HEK293 (cell line): ENCODE measurements around the gene TTLL11.

Source experiments
- CTCF ChIA-PET: fragments of 350-600 bp; formaldehyde crosslinking; extraction: SDS; loops from one replicate; lab custom pipeline; 2021; ENCODE audit warnings: antibody characterized with exemption; lab: Yijun Ruan, JAX
- POLR2A ChIA-PET: fragments of 300-600 bp; formaldehyde crosslinking; extraction: SDS; loops from one replicate; lab custom pipeline; 2020; ENCODE audit warnings: antibody characterized with exemption, inconsistent platforms; lab: Yijun Ruan, JAX
- H3K27ac ChIP-seq: fragments of 200-500 bp; sonication (Bioruptor generic); 2 replicates; pipeline ENCODE4 v1.5.1; 2014; ENCODE audit warnings: low read depth, low read length, control low read depth, inconsistent platforms; ENCODE audit errors: extremely low read depth
- H3K36me3 ChIP-seq, 2 experiments: fragments of 200-500 bp in 1 of 2; sonication (Bioruptor generic) in 1 of 2; 1 replicate in 1 of 2; 2 replicates in 1 of 2; pipeline ENCODE4 v1.5.1; 2014 to 2017; ENCODE audit warnings: inconsistent platforms in 2 of 2, low read length in 2 of 2; ENCODE audit not compliant: control insufficient read depth in 2 of 2, insufficient read depth in 1 of 2
- H3K4me1 ChIP-seq: fragments of 200-500 bp; sonication (Bioruptor generic); 2 replicates; pipeline ENCODE4 v1.5.1; 2014; ENCODE audit warnings: mild to moderate bottlenecking, low read length, inconsistent platforms; ENCODE audit not compliant: control insufficient read depth, insufficient read depth
- H3K4me3 ChIP-seq: 2 replicates; pipeline ENCODE4 v1.5.1; 2011; ENCODE audit warnings: low read depth, mild to moderate bottlenecking, control low read depth, low read length, moderate library complexity
- H3K9me3 ChIP-seq: fragments of 200-500 bp; sonication (Bioruptor generic); 2 replicates; pipeline ENCODE4 v1.5.1; 2014; ENCODE audit warnings: low read depth, low read length, inconsistent platforms; ENCODE audit not compliant: control insufficient read depth, insufficient read depth
- GLIS1 ChIP-seq: fragments of 450-650 bp; formaldehyde crosslinking; IDR thresholded peaks from 2 replicates; pipeline ENCODE4 v1.5.1; 2016; ENCODE audit warnings: missing biosample characterization, missing genetic modification characterization
- HOXD13 ChIP-seq: sonication (generic); formaldehyde crosslinking; IDR thresholded peaks from 2 replicates; pipeline ENCODE4 v1.8.0; 2022; ENCODE audit warnings: missing genetic modification reagents, borderline replicate concordance
- KLF7 ChIP-seq: fragments of 450-650 bp; formaldehyde crosslinking; IDR thresholded peaks from 2 replicates; pipeline ENCODE4 v1.5.1; 2016; ENCODE audit warnings: missing biosample characterization, missing genetic modification characterization, borderline replicate concordance
- KLF8 ChIP-seq: fragments of 450-650 bp; formaldehyde crosslinking; IDR thresholded peaks from 2 replicates; pipeline ENCODE4 v1.5.1; 2016; ENCODE audit warnings: missing biosample characterization, missing genetic modification characterization
- KLF9 ChIP-seq: fragments of 450-650 bp; formaldehyde crosslinking; IDR thresholded peaks from 2 replicates; pipeline ENCODE4 v1.5.1; 2016; ENCODE audit warnings: missing biosample characterization, missing genetic modification characterization, low read depth
- MEIS1 ChIP-seq: sonication (generic); formaldehyde crosslinking; IDR thresholded peaks from 2 replicates; pipeline ENCODE4 v1.8.1; 2022; ENCODE audit warnings: missing genetic modification reagents, mild to moderate bottlenecking, borderline replicate concordance
- OVOL3 ChIP-seq: fragments of 450-650 bp; formaldehyde crosslinking; IDR thresholded peaks from 2 replicates; pipeline ENCODE4 v1.5.1; 2016; ENCODE audit warnings: missing biosample characterization, missing genetic modification characterization
- ZFP41 ChIP-seq: fragments of 450-650 bp; formaldehyde crosslinking; IDR thresholded peaks from 2 replicates; pipeline ENCODE4 v1.5.1; 2016; ENCODE audit warnings: missing biosample characterization, missing genetic modification characterization, borderline replicate concordance
- ZNF112 ChIP-seq: fragments of 450-650 bp; formaldehyde crosslinking; IDR thresholded peaks from 2 replicates; pipeline ENCODE4 v1.5.0; 2017; ENCODE audit warnings: missing biosample characterization, missing genetic modification characterization
- ZNF157 ChIP-seq: fragments of 450-650 bp; formaldehyde crosslinking; IDR thresholded peaks from 2 replicates; pipeline ENCODE4 v1.5.1; 2016; ENCODE audit warnings: missing biosample characterization, missing genetic modification characterization
- ZNF175 ChIP-seq: fragments of 450-650 bp; formaldehyde crosslinking; IDR thresholded peaks from 2 replicates; pipeline ENCODE4 v1.5.1; 2016; ENCODE audit warnings: missing biosample characterization, missing genetic modification characterization
- ZNF2 ChIP-seq: fragments of 450-650 bp; formaldehyde crosslinking; IDR thresholded peaks from 2 replicates; pipeline ENCODE4 v1.5.1; 2016; ENCODE audit warnings: missing biosample characterization, missing genetic modification characterization
- ZNF292 ChIP-seq: fragments of 450-650 bp; formaldehyde crosslinking; IDR thresholded peaks from 2 replicates; pipeline ENCODE4 v1.5.1; 2016; ENCODE audit warnings: low read depth, missing biosample characterization, missing genetic modification characterization, borderline replicate concordance
- ZNF433 ChIP-seq: fragments of 450-650 bp; formaldehyde crosslinking; IDR thresholded peaks from 2 replicates; pipeline ENCODE4 v1.5.1; 2016; ENCODE audit warnings: missing biosample characterization, missing genetic modification characterization, low read depth
- ZNF449 ChIP-seq: fragments of 450-650 bp; formaldehyde crosslinking; IDR thresholded peaks from 2 replicates; pipeline ENCODE4 v1.5.1; 2017; ENCODE audit warnings: missing biosample characterization, mild to moderate bottlenecking, missing genetic modification characterization, moderate library complexity
- ZNF677 ChIP-seq: fragments of 450-650 bp; IDR thresholded peaks from 2 replicates; pipeline ENCODE4 v1.5.0; 2018; ENCODE audit warnings: missing biosample characterization, mild to moderate bottlenecking, missing genetic modification characterization, moderate library complexity
- ZNF768 ChIP-seq: fragments of 450-650 bp; formaldehyde crosslinking; IDR thresholded peaks from 2 replicates; pipeline ENCODE4 v1.5.1; 2018; ENCODE audit warnings: missing biosample characterization, mild to moderate bottlenecking, missing genetic modification characterization
- ZNF843 ChIP-seq: fragments of 450-650 bp; formaldehyde crosslinking; IDR thresholded peaks from 2 replicates; pipeline ENCODE4 v1.5.1; 2016; ENCODE audit warnings: missing biosample characterization, missing genetic modification characterization
- TF ChIP-seq, protein P1 (sequence below): fragments of 450-650 bp; formaldehyde crosslinking; IDR thresholded peaks from 2 replicates; pipeline ENCODE4 v1.5.1; 2016; ENCODE audit warnings: missing biosample characterization, missing genetic modification characterization
- TF ChIP-seq, protein P2 (sequence below): fragments of 450-650 bp; formaldehyde crosslinking; IDR thresholded peaks from 2 replicates; pipeline ENCODE4 v1.5.1; 2016; ENCODE audit warnings: missing biosample characterization, missing genetic modification characterization
- TF ChIP-seq, protein P3 (sequence below): fragments of 450-650 bp; formaldehyde crosslinking; IDR thresholded peaks from 2 replicates; pipeline ENCODE4; 2016; ENCODE audit warnings: missing biosample characterization, missing genetic modification characterization
- TF ChIP-seq, protein P4 (sequence below): fragments of 450-650 bp; formaldehyde crosslinking; IDR thresholded peaks from 2 replicates; pipeline ENCODE4 v1.5.1; 2016; ENCODE audit warnings: missing biosample characterization, missing genetic modification characterization

The TTLL11 gene

GRCh38 chr9:122015170-122015821 is 77.8 kb downstream of the TTLL11 start (continued):
- TF ChIP-seq ZNF768 (tag by site-specific recombination) (no peak), GLIS1 (tag by site-specific recombination) (no peak), KLF9 (tag by site-specific recombination) (no peak)
- TF ChIP-seq, protein P1, sequence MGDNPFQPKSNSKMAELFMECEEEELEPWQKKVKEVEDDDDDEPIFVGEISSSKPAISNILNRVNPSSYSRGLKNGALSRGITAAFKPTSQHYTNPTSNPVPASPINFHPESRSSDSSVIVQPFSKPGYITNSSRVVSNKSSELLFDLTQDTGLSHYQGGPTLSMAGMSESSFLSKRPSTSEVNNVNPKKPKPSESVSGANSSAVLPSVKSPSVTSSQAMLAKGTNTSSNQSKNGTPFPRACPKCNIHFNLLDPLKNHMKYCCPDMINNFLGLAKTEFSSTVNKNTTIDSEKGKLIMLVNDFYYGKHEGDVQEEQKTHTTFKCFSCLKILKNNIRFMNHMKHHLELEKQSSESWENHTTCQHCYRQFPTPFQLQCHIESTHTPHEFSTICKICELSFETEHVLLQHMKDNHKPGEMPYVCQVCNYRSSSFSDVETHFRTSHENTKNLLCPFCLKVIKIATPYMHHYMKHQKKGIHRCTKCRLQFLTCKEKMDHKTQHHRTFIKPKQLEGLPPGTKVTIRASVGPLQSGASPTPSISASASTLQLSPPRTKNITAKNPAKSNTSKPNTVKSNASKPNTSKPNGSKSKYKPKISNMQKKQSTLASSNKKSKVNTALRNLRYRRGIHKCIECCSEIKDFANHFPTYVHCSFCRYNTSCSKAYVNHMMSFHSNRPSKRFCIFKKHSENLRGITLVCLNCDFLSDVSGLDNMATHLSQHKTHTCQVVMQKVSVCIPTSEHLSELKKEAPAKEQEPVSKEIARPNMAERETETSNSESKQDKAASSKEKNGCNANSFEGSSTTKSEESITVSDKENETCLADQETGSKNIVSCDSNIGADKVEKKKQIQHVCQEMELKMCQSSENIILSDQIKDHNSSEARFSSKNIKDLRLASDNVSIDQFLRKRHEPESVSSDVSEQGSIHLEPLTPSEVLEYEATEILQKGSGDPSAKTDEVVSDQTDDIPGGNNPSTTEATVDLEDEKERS = no peak

- TF ChIP-seq OVOL3 (tag by site-specific recombination) (no peak), KLF8 (tag by site-specific recombination) (no peak), HOXD13 (CRISPR knock-in tag) (no peak), KLF7 (no peak), ZNF449 (tag by site-specific recombination) (no peak), ZNF112 (tag by site-specific recombination) (no peak), ZFP41 (tag by site-specific recombination) (no peak)
- Histone ChIP-seq H3K27ac (no peak overlapping the region), H3K36me3 (no peaks in the 10 kb centered on the region), H3K4me1 (no peaks in the 10 kb centered on the region), H3K4me3 (no peak overlapping the region), H3K9me3 (no peaks in the 10 kb centered on the region)
- CTCF ChIA-PET = interaction anchor here (0.6 to 1.5 kb wide), 3 partner anchors 88 to 372 kb away, joined by 3 to 6 read pairs (median 3); no protein-coding TSS in a partner anchor
- POLR2A ChIA-PET = no interaction called here
Measured at GRCh38 chr9:122011818-122012498, 81.2 kb downstream of the TTLL11 start.

DNA sequence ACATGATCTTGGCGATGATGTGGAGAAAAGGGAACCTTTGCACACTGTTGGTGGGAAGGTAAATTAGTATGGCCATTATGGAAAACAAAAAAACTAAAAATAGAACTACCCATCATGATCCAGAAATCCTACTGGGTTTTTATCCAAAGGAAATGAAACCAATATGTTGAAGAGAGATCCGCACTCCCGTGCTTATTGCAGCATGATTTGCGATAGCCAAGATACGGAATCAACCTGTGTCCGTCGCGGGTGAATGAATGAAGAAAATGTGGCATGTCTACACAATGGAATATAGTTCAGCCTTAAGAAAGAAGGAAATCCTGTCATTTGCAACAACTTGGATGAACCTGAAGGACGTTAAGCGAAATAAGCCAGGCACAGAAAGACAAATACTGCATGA is 84.5 kb downstream of the TTLL11 start:
- CTCF ChIA-PET = interaction anchor here (0.8 to 1.5 kb wide), 4 partner anchors 9 to 25 kb away, joined by 3 to 4 read pairs (median 3); no protein-coding TSS in a partner anchor
- no peaks in the 10 kb centered on the region for H3K9me3 ChIP-seq
- no peak overlapping the region for H3K4me3 ChIP-seq
- H3K4me1 ChIP-seq = no peaks in the 10 kb centered on the region
- POLR2A ChIA-PET = no interaction called here
- no peak overlapping the region for H3K27ac ChIP-seq
- H3K36me3 ChIP-seq = no peaks in the 10 kb centered on the region
- TF ChIP-seq ZNF677 (tag by site-specific recombination) (no peak), ZNF292 (tag by site-specific recombination) (no peak), MEIS1 (CRISPR knock-in tag) (no peak), ZNF175 (tag by site-specific recombination) (no peak), ZNF843 (tag by site-specific recombination) (no peak), ZNF433 (tag by site-specific recombination) (no peak), ZNF157 (tag by site-specific recombination) (no peak), ZNF2 (tag by site-specific recombination) (no peak)
- TF ChIP-seq, protein P2, sequence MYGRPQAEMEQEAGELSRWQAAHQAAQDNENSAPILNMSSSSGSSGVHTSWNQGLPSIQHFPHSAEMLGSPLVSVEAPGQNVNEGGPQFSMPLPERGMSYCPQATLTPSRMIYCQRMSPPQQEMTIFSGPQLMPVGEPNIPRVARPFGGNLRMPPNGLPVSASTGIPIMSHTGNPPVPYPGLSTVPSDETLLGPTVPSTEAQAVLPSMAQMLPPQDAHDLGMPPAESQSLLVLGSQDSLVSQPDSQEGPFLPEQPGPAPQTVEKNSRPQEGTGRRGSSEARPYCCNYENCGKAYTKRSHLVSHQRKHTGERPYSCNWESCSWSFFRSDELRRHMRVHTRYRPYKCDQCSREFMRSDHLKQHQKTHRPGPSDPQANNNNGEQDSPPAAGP (tag by site-specific recombination) = no peak
- TF ChIP-seq, protein P3, sequence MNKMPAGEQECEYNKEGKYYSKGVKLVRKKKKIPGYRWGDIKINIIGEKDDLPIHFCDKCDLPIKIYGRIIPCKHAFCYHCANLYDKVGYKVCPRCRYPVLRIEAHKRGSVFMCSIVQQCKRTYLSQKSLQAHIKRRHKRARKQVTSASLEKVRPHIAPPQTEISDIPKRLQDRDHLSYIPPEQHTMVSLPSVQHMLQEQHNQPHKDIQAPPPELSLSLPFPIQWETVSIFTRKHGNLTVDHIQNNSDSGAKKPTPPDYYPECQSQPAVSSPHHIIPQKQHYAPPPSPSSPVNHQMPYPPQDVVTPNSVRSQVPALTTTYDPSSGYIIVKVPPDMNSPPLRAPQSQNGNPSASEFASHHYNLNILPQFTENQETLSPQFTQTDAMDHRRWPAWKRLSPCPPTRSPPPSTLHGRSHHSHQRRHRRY (tag by site-specific recombination) = no peak
- TF ChIP-seq, protein P4, sequence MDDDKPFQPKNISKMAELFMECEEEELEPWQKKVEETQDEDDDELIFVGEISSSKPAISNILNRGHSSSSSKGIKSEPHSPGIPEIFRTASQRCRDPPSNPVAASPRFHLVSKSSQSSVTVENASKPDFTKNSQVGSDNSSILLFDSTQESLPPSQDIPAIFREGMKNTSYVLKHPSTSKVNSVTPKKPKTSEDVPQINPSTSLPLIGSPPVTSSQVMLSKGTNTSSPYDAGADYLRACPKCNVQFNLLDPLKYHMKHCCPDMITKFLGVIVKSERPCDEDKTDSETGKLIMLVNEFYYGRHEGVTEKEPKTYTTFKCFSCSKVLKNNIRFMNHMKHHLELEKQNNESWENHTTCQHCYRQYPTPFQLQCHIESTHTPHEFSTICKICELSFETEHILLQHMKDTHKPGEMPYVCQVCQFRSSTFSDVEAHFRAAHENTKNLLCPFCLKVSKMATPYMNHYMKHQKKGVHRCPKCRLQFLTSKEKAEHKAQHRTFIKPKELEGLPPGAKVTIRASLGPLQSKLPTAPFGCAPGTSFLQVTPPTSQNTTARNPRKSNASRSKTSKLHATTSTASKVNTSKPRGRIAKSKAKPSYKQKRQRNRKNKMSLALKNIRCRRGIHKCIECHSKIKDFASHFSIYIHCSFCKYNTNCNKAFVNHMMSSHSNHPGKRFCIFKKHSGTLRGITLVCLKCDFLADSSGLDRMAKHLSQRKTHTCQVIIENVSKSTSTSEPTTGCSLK = no peak
